ENCODE data around the gene IFNGR1.
"Not testable (repeated sequence)": the region's sequence is repeated elsewhere in the genome, so short reads cannot be mapped to it uniquely, and the experiment has no call there.

IFNGR1 gene

DNA sequence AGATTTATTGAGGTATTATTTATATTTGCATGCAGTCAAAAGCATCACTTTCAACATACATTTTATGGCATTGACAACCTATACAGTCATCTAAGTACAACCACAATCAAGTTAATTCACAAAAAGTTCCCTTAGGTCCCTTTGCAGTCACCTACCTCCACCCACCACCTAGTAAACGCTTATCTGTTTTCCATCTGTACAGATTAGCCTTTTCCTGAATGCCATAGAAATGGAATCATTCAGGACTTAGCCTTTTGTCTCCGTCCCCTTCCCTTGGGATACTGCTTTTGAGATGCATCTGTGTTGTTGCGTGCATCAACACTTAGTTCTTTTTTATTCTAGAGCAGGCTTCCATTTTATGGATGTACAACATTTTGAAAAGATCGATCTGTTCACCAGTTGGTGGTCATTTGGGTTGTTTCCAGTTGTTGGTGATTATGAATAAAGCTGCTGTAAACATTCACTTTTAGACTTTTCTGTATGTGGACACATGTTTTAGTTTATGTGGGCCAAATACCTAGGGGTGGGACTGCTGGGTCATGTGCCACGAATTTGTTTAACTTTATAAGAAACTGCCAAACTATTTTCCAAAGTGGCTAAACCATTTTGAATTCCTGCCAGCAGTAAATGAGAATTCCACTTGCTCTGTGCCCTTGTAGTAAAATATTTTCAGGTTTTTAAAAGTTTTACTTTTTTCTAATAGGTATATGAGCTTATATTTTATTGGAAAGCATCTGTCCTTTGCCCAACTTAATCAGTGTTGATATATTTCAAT lies 17.6 kb upstream of the IFNGR1 start:
- no peak for DNase-seq (ENCODE audit: low read depth in 2 of 3, low spot score in 1 of 3)

DNA sequence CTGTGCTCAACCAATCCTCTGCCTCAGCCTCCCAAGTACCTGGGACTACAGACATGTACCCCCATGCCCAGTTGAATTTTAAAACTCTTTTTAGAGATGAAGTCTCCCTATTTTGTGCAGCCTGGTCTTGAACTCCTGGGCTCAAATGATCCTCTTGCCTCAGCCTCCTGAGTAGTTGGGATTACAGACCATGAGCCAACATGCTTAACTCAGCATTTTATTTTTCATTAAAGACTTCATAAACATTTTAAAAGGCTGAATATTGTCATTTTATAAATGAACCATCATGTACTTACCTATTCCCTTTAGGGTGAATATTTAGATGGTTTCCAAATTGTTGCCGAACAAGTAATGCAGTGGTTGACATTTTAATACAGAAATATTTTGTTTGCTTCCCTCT lies 16.5 kb upstream of the IFNGR1 start:
- no peak for DNase-seq (ENCODE audit: low read depth in 2 of 3, low spot score in 1 of 3)

DNA sequence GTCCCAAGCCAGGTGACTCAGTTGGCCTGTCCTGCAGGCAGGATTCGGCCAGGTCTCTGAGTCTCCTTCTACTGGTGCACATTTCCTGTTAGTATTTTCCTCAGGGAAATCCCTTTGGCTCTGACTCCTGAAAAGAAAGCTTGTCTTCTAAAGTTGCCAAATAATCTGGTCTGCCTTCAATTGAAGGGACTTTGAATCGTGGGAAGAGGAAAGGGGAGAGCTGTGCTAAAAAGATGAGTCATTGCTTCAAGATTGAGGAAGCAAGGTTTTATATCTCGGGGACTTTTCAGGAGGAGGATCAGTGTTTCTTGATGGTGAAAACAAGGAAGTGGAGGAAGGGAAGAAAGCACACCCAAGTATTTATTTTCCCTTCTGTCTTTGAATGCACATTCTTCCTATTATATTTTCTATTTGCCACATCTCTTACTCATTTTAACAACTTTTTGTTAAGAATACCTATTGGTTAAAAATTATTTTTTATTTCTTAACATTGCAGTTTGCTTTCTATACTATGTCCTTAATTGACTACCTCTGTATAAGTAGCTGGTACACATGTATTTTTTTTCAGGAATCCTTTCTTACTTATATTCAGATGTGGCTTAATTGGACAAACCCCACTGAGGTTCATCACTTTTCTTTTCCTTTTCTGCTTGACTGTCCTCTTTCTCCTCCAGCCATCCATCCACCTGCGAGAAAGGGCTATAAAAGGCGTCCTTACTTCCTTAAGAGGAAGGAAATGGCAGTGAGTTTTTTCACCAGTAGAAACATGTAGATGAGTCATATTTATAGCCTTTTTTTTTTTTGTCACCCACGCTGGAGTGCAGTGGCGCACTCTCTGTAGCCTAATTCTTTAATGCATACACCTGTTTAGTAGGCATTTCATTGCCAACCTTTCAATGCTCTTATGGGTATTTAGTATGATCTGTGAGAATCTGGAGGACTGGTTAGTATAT lies 15.0 kb upstream of the IFNGR1 start:
- DNase-seq (ENCODE audit: low read depth in 2 of 3, low spot score in 1 of 3) = no peak

DNA sequence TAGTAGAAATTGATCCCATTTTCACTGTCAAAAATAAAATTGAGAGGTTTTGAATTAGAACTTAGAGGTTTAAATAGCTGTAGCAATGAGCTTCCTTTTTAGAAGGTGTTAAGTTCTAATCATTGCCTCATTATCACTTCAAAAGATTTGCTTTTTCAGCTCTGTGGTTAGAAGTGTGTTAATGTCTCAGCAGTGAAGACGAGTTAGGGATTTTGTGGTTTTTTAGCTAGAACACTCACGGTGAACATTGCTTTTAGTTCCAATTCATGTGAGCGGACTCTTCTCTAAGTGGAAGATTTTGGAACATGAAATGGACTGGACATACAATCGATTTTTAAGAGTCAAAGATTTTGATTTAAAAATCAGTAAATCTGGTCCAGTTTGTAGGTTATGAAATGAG lies 12.7 kb upstream of the IFNGR1 start:
- DNase-seq (ENCODE audit: low read depth in 2 of 3, low spot score in 1 of 3) = no peak

DNA sequence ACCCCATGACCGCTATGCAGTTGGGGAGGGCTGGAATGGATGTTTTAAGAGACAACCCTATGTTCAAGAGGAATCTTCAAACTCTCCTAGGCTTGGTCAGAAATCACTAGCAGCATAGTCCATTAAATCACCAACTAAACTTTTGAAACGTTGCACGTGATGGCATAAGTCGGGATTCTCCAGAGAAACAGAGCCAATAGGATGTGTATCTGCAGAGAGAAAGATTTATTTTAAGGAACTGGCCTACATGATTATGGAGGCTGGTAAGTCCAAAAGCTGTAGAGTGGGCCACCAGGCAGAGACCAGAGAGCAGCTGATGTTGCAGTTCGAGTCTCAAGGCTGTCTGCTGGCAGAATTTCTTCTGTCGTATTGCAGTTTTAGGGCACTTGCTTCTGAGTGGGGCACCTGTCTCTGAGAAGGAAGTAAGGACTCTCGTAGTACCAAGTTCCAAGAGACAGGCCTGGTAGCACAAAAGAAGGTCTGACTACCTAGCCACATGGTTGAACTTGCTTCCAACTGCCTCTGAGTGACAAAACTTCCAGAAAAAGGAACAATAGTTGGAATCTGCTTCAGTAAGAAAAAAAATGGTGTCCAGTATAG lies 11.9 kb upstream of the IFNGR1 start:
- no peak for DNase-seq (ENCODE audit: low read depth in 2 of 3, low spot score in 1 of 3)

DNA sequence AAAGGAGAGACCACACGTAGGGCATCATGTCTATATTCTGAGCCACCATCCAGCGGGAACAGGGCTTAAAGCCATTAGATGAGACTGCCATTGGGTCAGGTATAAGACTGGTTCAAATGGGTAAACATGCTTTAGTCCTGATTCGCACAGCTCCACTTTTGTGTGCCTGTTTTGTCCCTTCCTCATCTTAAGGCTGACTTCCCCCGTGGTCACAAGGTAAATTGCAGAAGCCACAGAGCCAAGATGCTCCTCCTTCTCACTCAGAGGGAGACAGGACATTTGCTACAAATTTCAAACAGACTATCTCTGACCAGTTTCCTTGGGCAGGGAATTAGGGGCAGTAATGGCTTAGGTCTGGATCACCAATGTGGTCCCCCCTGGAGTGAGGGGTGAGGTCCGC lies 11.4 kb upstream of the IFNGR1 start:
- no peak for DNase-seq (ENCODE audit: low read depth in 2 of 3, low spot score in 1 of 3)

DNA sequence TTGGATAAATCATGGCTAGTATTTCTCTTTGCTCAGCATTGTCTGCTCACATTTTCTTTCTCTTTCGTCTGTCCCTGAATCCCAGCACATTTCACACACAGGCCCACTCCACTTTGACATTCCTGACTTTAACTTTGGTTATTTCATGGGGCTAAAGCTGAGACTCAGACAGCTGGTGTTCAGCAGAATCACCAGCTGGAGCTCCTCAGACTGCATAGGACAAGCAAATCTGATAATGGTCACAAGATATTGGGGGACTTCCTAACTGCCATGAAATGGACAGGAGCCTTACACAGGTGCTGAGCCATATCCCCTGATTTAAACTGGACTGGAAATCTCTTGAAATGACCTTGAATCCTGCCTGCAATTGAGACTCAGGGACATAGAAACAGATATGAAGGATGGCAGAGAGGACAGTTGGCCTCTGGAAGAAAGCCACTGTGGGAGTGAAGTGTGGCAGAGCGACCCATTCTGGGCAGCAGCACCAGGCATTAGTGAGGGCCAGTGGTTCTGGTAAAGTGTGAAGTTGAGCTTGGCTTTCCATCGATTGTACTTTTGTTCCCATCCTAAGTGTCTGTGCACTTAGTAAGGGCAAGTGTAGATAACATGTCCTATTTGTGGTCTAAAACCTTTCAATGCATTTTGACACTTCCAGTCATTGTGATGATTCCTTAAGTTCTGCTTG lies 10.0 kb upstream of the IFNGR1 start:
- DNase-seq (ENCODE audit: low read depth in 2 of 3, low spot score in 1 of 3) = no peak

DNA sequence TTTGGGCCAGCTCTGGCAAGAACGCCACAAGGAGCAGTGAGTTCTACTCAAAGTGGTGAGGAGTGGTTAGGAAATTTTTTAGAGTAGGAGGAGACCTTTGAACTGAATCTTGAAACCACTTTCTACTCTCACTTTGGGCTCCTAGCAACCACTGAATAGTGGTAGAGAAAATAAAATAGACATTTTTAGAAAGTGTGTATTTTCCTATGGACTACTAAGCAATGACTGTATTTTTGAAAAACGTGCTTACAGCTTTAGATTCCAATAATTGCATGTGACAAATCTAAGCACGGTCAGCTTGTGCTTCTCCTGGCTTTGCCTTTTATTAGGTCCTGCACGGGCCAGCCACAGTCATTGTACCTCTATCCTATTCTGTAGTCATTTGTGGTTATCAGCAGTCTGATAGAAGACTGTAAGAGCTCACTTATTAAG lies 8.7 kb upstream of the IFNGR1 start:
- no peak for DNase-seq (ENCODE audit: low read depth in 2 of 3, low spot score in 1 of 3)

DNA sequence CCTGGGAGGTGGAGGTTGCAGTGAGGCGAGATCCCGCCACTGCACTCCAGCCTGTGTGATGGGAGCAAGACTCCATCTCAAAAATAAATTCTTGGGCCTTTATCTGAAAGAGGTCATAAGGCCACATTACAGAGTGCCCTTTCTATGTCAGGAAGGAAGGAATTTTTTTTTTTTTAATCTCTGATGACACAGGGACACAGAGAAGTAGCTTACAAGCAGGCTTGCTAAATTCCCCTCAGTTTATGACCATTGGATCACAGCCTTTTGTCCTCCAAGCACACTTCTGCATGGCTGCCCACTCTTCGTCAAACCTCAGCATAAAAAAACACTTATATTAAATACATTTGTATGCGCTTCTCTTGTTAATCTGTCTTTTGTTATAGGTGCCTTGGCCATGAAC lies 7.5 kb upstream of the IFNGR1 start:
- DNase-seq (ENCODE audit: low read depth in 2 of 3, low spot score in 1 of 3) = no peak

DNA sequence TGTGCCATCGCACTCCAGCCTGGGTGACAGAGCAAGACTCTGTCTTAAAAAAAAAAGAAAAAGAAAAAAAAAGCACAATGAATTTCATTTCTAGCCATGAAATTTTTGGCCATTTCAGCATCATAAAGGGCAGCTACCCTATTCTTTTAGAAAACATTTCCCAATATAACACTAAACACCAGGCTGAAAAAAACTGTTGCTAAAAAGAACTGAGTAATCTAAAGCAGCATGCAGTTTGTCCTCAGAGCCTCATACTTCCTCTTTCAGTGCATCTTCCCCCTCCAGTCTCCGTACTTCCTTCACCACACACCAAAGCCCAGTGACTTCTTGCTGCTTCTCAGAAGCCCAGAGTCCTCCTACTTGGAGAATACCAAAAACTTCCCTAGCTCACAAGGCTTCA lies 5.6 kb upstream of the IFNGR1 start:
- DNase-seq (ENCODE audit: low read depth in 2 of 3, low spot score in 1 of 3) = no peak

DNA sequence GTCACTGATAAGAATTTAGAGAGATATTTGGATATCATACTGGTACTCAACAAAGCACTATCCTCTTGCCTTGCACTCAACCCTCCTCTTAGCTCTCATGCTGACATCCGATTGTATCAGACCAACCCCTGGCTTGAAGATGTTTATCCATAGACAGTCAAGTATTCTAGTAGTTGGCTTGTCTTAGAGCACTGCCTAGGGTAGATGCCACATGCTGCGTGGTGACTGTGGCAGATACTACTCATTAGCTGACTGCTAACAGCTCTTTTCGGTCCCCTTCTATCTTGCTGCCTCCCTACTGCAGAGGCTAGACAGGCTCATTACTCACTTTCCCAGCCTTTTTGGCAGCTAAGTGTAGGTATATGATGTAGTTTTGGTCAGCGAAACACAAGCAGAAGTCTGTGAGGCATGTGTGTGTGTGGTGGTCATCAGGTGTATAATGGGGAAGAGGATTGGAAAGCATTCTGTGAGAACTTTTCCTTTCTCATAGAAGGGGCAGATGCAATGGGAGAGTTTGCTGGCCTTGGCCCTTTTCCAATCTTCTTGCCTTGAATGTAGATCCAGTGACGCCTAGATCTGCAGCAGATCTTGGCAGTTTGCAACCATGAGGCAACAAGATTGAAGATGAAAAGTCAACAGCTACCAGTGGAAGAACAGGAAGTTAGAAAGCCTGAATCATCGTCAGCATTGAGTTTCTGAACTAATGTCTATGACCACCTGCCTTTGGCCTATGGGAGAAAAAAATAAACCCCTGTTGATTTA lies 4.4 kb upstream of the IFNGR1 start:
- DNase-seq (ENCODE audit: low read depth in 2 of 3, low spot score in 1 of 3) = no peak

DNA sequence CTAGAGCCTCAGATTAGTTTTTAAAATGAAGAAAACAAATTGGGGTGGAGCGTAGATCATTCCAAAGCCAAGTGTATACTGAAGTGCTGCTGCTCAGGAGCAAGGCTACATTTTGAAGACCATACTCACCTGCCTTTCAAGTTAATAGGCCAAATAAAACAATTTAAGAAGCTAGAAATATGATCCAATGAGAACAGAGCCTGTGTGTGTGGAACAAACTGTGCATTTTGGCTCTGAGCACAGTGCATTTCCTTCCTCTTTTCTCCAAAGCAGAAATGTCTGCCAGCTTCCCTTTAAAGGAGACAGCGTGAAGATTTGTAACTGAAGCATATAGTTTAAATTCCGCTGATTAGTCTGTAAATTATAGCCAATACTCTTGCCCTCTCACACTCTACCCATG lies 3.2 kb upstream of the IFNGR1 start:
- no peak for DNase-seq (ENCODE audit: low read depth in 2 of 3, low spot score in 1 of 3)

DNA sequence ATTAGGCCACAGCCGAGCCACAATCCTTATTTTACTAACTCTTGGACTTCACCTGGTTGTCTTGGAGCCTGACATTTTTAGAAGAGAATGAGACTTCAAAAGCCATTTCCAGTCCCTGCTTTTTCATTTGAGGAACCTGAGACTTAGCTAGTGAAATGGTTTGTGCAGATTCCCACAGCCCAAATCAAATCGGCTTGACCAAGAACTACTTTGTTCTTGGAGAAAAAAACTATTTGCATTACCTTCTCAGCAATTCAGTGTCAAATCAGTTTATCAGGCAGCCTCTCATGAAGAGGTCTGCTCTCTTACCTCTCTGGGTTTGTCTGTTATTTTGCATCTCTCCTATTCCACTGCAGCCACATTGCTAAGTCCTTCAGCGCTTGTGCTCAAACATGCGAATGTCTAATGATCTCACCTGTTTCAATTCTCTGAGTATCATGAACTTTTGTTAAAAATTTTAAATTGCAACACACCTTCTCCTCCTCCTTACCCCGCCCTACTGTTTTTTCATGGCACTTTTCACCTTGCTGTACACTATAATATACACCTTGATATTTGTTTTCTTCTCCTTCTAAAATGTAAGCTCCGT lies 573 bp upstream of the IFNGR1 start:
- DNase-seq (ENCODE audit: low read depth in 2 of 3, low spot score in 1 of 3) = no peak

DNA sequence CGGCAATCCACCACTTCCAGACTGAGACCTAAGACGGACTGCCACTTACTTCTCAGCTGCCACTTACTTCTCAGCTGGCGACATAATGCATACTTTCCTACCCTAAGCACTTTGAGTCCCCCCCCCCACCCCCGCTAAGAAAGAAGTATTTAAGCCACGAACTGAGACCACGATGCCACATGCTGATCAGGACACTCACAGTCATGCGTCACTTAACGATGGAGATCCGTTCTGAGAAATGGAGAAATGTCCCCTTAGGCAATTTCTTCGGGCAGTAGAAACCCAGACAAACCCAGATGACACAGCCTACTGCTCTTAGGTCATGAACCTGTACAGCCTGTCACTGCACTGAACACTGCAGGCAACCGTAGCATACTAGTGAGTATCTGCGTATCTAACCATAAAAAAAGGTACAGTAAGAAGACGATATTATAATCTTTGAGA lies 690 bp downstream of the IFNGR1 start:
- peak; percentile 7 to 32 (median 17) for DNase-seq (ENCODE audit: low read depth in 2 of 3, low spot score in 1 of 3)

DNA sequence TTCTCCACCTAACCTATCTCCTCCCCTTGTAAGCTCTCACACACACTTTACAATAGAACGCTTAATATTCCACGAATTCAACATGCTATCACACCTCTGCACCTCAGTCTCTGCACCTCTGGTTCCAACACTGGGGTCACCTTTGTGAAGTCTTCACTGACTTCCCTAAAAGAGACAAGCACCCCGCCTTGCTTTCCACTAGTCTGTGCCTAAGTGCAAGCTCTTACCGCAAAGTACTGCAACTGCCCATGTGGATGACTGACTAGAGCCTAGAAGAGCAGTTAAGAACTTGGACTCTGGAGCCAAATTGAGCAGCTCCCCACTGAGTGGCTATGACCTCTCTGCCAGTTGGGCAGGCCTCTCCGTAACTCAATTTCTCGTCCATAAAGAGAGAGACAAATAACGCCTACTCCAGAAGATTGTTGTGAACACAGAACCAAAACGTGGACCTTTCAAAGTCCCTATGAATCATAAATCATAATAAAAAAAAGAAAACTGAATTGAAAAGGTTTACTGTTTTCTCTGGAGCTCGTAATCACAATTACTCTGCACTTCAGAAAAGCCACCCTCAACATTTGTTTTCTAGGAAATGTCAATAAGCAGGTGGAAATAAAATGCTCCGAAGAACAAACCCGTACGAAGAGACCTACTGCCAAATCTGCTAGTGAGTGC lies 1.2 kb downstream of the IFNGR1 start:
- no peak for DNase-seq (ENCODE audit: low read depth in 2 of 3, low spot score in 1 of 3)

DNA sequence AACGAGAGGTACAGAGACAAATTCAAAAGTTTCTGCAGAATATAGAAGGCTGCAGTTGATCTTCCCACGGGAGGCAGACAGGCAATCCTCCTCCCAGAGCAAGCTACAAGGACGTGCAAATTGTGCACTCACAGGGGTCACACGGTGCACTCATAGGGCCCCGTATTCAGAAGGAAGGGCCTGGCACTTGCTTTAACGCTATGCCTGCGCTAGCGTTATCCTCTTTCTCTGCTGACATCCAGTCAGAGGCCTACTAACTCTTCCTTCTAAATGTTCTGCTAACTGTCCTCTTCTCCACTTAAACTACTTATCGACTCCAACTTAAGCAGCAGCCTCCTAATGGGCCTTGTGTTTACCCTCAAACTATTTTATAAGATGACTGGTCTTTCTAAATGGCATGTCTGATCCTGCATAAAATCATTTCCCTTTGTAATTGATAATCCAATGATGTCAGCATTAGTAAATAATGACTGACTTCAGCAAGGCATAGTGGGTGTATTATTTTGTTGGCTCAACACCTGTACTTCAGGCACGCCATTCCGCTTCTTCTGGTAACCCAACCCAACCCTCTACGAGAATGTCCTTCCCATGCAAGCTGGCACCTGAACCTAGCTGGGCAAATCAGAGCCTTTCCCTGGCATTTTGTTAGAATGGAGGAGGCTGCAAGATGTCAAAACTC lies 2.2 kb downstream of the IFNGR1 start:
- no peak for DNase-seq (ENCODE audit: low read depth in 2 of 3, low spot score in 1 of 3)

DNA sequence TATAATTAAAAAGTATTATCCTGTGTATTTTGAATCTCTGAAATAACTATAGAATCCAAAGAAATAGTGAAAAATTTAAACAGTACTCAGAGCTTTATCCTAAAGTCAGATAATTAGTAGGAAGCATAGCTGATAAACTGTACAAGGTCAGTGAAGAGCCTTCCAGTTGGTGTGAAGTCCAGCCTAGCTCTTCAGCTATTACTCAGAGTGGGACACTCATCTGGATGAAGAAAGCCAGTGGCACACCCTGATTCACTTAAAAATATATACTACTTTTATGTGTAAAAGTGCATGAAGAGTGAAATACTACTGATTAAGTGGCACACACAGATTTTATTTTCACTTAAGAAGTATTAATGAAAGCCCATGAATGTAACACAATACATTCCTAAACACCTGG lies 3.1 kb downstream of the IFNGR1 start:
- DNase-seq (ENCODE audit: low read depth in 2 of 3, low spot score in 1 of 3) = no peak

DNA sequence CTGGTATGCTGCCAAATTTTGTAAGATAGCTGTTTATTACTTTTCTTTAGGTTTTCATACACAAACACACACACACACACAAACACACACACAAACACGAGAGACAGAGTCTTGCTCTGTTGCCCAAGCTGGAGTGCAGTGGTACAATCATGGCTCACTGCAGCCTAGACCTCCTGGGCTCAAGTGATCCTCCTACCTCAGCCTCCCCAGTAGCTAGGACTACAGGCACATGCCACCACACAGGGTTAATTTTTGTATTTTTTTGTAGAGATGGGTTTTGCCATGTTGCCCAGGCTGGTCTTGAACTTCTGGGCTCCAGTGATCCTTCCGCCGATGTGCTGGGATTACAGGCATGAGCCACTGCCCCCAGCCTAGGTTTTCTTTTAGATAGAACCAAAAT lies 3.6 kb downstream of the IFNGR1 start:
- not testable (repeated sequence) for DNase-seq (ENCODE audit: low read depth in 2 of 3, low spot score in 1 of 3)

DNA sequence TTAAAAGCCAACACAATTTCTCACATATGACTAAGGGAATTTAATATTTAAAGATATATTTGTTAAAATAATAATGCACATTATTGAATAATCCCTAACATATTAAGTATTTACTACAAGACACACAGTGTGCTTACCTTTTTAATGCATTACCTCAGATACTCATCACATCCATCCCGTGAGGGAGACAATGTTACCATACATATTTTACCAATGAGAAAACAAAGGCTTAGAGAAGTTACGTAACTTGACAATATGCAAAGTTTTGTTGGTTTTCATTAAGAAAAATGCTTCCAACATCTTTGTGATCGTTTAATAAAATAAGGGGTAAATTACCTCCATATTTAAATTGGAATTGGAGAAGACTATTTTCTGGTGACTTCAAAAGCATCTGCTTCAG lies 4.3 kb downstream of the IFNGR1 start:
- DNase-seq (ENCODE audit: low read depth in 2 of 3, low spot score in 1 of 3) = no peak
